GM06990 (cell line): ENCODE results near the gene TMEM98.
"Not testable (repeated sequence)": the region's sequence is repeated elsewhere in the genome, so short reads cannot be mapped to it uniquely, and the experiment has no call there.

Source experiments
- DNase-seq: peaks from one replicate; pipeline ENCODE4 v3.0.0-alpha.2; 2011; ENCODE audit not compliant: insufficient read length; ENCODE audit errors: extremely low read depth
- H3K27me3 ChIP-seq: replicated peaks from 2 replicates; pipeline ENCODE4 v1.6.0; 2011; ENCODE audit warnings: low read length; ENCODE audit not compliant: control insufficient read depth, insufficient read depth
- H3K36me3 ChIP-seq: 2 replicates; pipeline ENCODE4 v1.5.1; 2011; ENCODE audit warnings: low read length; ENCODE audit not compliant: control insufficient read depth, insufficient read depth
- H3K4me3 ChIP-seq: replicated peaks from 2 replicates; pipeline ENCODE4 v1.5.1; 2011; ENCODE audit warnings: low read depth, mild to moderate bottlenecking, control low read depth, low read length
- CTCF ChIP-seq: IDR thresholded peaks from 2 replicates; pipeline ENCODE4 v1.5.1; 2011; ENCODE audit warnings: low read length, control low read depth, mild to moderate bottlenecking, inconsistent platforms; ENCODE audit not compliant: insufficient read depth, poor library complexity, severe bottlenecking

Gene TMEM98

GRCh38 chr17:32946375-32947135, 18.6 kb downstream of the TMEM98 start:
- TF ChIP-seq CTCF: no peak
- DNase-seq: no peak
- H3K27me3 ChIP-seq: no peaks in the 10 kb centered on the region; the same call in 1 of the 2 replicates
- no peaks in the 10 kb centered on the region for H3K36me3 ChIP-seq
- H3K4me3 ChIP-seq: no peak overlapping the region

GRCh38 chr17:32947736-32948135, 19.8 kb downstream of the TMEM98 start:
- no peaks in the 10 kb centered on the region; the same call in 1 of the 2 replicates for H3K27me3 ChIP-seq
- TF ChIP-seq CTCF: no peak
- no peaks in the 10 kb centered on the region for H3K36me3 ChIP-seq
- no peak overlapping the region for H3K4me3 ChIP-seq
- DNase-seq: no peak

GRCh38 chr17:32949181-32949580, 21.2 kb downstream of the TMEM98 start:
- Histone ChIP-seq H3K4me3 (no peak overlapping the region), H3K36me3 (no peaks in the 10 kb centered on the region), H3K27me3 (no peaks in the 10 kb centered on the region; the same call in 1 of the 2 replicates)
- no peak for DNase-seq
- TF ChIP-seq CTCF: no peak

GRCh38 chr17:32952491-32952890, 24.5 kb downstream of the TMEM98 start:
- not testable (repeated sequence) for H3K4me3 ChIP-seq, H3K36me3 ChIP-seq, H3K27me3 ChIP-seq, DNase-seq

GRCh38 chr17:32953045-32953444, 25.1 kb downstream of the TMEM98 start:
- no peak for DNase-seq
- Histone ChIP-seq H3K27me3 (no peaks in the 10 kb centered on the region), H3K4me3 (no peak overlapping the region), H3K36me3 (no peaks in the 10 kb centered on the region)
- TF ChIP-seq CTCF: no peak

- no peak for TF ChIP-seq CTCF
- Histone ChIP-seq H3K27me3 (no peaks in the 10 kb centered on the region), H3K4me3 (no peak overlapping the region), H3K36me3 (no peaks in the 10 kb centered on the region)
- DNase-seq: no peak
These were observed 25.9 kb downstream of the TMEM98 start for GRCh38 chr17:32953857-32954256.
